Esophagus squamous epithelium (tissue), 4 donors: ENCODE results near the gene RCAN2.

Experiments
- POLR2A ChIP-seq, 4 donors: fragments of 450-650 bp; IDR thresholded peaks; one replicate each; pipeline ENCODE4 v1.6.1; 2017; ENCODE audit warnings: antibody characterized with exemption in 4 of 4, mild to moderate bottlenecking in 4 of 4, moderate library complexity in 3 of 4
- TF ChIP-seq, protein P1 (sequence below), 6 experiments: fragments of 450-650 bp in 4 of 6; fragments of 200-600 bp in 2 of 6; sonication (generic) in 2 of 6; IDR thresholded peaks; one replicate each; pipeline ENCODE4 v1.5.1; 2016 to 2019; ENCODE audit warnings: antibody characterized with exemption in 6 of 6, mild to moderate bottlenecking in 4 of 6, moderate library complexity in 4 of 6

GRCh38 chr6:46243754-46244153 lies 247.5 kb downstream of the RCAN2 start:
- TF ChIP-seq, protein P1, sequence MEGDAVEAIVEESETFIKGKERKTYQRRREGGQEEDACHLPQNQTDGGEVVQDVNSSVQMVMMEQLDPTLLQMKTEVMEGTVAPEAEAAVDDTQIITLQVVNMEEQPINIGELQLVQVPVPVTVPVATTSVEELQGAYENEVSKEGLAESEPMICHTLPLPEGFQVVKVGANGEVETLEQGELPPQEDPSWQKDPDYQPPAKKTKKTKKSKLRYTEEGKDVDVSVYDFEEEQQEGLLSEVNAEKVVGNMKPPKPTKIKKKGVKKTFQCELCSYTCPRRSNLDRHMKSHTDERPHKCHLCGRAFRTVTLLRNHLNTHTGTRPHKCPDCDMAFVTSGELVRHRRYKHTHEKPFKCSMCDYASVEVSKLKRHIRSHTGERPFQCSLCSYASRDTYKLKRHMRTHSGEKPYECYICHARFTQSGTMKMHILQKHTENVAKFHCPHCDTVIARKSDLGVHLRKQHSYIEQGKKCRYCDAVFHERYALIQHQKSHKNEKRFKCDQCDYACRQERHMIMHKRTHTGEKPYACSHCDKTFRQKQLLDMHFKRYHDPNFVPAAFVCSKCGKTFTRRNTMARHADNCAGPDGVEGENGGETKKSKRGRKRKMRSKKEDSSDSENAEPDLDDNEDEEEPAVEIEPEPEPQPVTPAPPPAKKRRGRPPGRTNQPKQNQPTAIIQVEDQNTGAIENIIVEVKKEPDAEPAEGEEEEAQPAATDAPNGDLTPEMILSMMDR (IDR thresholded peaks at IDR 0.05) = no peak
- no peak for TF ChIP-seq POLR2A (IDR thresholded peaks at IDR 0.05)
